Trophoblast cell (in vitro differentiated cells and primary cell): ENCODE data around the gene SELENOM.

Experiments
- DNase-seq, 2 donors: peaks; one replicate each; pipeline ENCODE4 v3.0.0-alpha.2; 2016
- H2AFZ ChIP-seq: 2 replicates; pipeline ENCODE4 v1.6.1; 2013; ENCODE audit warnings: low read length, moderate library complexity, mild to moderate bottlenecking; ENCODE audit not compliant: insufficient read depth, poor library complexity
- H2AK5ac ChIP-seq: 2 replicates; pipeline ENCODE4 v1.6.1; 2013; ENCODE audit warnings: mild to moderate bottlenecking, low read length
- H2BK120ac ChIP-seq: 2 replicates; pipeline ENCODE4 v1.6.1; 2013; ENCODE audit warnings: low read length, mild to moderate bottlenecking, moderate library complexity; ENCODE audit not compliant: insufficient read depth, poor library complexity
- H2BK12ac ChIP-seq: 2 replicates; pipeline ENCODE4 v1.6.1; 2013; ENCODE audit warnings: mild to moderate bottlenecking, low read length, moderate library complexity
- H2BK5ac ChIP-seq: 2 replicates; pipeline ENCODE4 v1.6.1; 2013; ENCODE audit warnings: low read length, low read depth, moderate library complexity, mild to moderate bottlenecking; ENCODE audit not compliant: poor library complexity
- H3K14ac ChIP-seq: 2 replicates; pipeline ENCODE4 v1.6.1; 2013; ENCODE audit warnings: mild to moderate bottlenecking, low read length
- H3K18ac ChIP-seq: 2 replicates; pipeline ENCODE4 v1.6.1; 2013; ENCODE audit warnings: mild to moderate bottlenecking, low read length
- H3K23ac ChIP-seq: 2 replicates; pipeline ENCODE4 v1.6.1; 2013; ENCODE audit warnings: low read length
- H3K27ac ChIP-seq: 2 replicates; pipeline ENCODE4 v1.5.1; 2013; ENCODE audit warnings: low read depth, mild to moderate bottlenecking, inconsistent platforms, low read length, moderate library complexity
- H3K27me3 ChIP-seq: 2 replicates; pipeline ENCODE4 v1.6.1; 2013; ENCODE audit warnings: inconsistent platforms, mild to moderate bottlenecking, low read length, moderate library complexity; ENCODE audit not compliant: insufficient read depth
- H3K36me3 ChIP-seq, 2 experiments: 1 replicate in 1 of 2; 2 replicates in 1 of 2; pipeline ENCODE4 v1.6.1; 2013; ENCODE audit warnings: low read length in 2 of 2, mild to moderate bottlenecking in 2 of 2, moderate library complexity in 1 of 2; ENCODE audit not compliant: insufficient read depth in 2 of 2, control insufficient read depth in 1 of 2
- H3K4ac ChIP-seq: 2 replicates; pipeline ENCODE4 v1.6.1; 2013; ENCODE audit warnings: low read depth, mild to moderate bottlenecking, low read length, moderate library complexity
- H3K4me1 ChIP-seq, 2 experiments: 1 replicate in 1 of 2; 2 replicates in 1 of 2; pipeline ENCODE4 v1.6.1; 2013; ENCODE audit warnings: low read length in 2 of 2, mild to moderate bottlenecking in 2 of 2, moderate library complexity in 1 of 2; ENCODE audit not compliant: insufficient read depth in 2 of 2, control insufficient read depth in 1 of 2
- H3K4me2 ChIP-seq: 2 replicates; pipeline ENCODE4 v1.6.1; 2013; ENCODE audit warnings: inconsistent platforms, mild to moderate bottlenecking, low read length, moderate library complexity
- H3K4me3 ChIP-seq: 2 replicates; pipeline ENCODE4 v1.5.1; 2013; ENCODE audit warnings: mild to moderate bottlenecking, low read depth, low read length, inconsistent platforms
- H3K79me1 ChIP-seq: one replicate; pipeline ENCODE4 v1.6.1; 2013; ENCODE audit warnings: low read length
- H3K79me2 ChIP-seq: 2 replicates; pipeline ENCODE4 v1.6.1; 2013; ENCODE audit warnings: low read length, mild to moderate bottlenecking; ENCODE audit not compliant: control insufficient read depth, insufficient read depth, poor library complexity
- H3K9ac ChIP-seq: 2 replicates; pipeline ENCODE4 v1.6.1; 2013; ENCODE audit warnings: mild to moderate bottlenecking, low read length
- H3K9me3 ChIP-seq: 2 replicates; pipeline ENCODE4 v1.6.1; 2013; ENCODE audit warnings: low read depth, mild to moderate bottlenecking, control low read depth, inconsistent platforms, low read length; ENCODE audit not compliant: insufficient read depth
- H4K12ac ChIP-seq: 2 replicates; pipeline ENCODE4 v1.6.1; 2013; ENCODE audit warnings: low read depth, mild to moderate bottlenecking, low read length, moderate library complexity
- H4K8ac ChIP-seq: 2 replicates; pipeline ENCODE4 v1.6.1; 2013; ENCODE audit warnings: low read depth, mild to moderate bottlenecking, low read length, moderate library complexity
- H4K91ac ChIP-seq: one replicate; pipeline ENCODE4 v1.6.1; 2013; ENCODE audit warnings: low read depth, mild to moderate bottlenecking, low read length, moderate library complexity
- WGBS: extraction: QIAGEN DNeasy Blood & Tissue Kit; methylation state at CpG from one replicate; pipeline ENCODE4 v1.1.7; 2013; ENCODE audit warnings: missing lambda C conversion rate; ENCODE audit not compliant: insufficient read length, insufficient coverage; ENCODE audit errors: extremely low coverage; 5-methylcytosine and 5-hydroxymethylcytosine counted together

The SELENOM gene

GRCh38 chr22:31094741-31095140 lies 12.6 kb downstream of the SELENOM start:
- H3K79me1 ChIP-seq, result no peaks in the 10 kb centered on the region
- DNase-seq, result no peak
- no peak overlapping the region for H2AK5ac ChIP-seq
- H3K14ac ChIP-seq, result no peak overlapping the region
- WGBS, result no CpG with 5 or more reads among the region's 7 CpGs
- H2BK120ac ChIP-seq, result no peak overlapping the region
- no peak overlapping the region for H4K12ac ChIP-seq
- H3K4me3 ChIP-seq, result no peak overlapping the region
- H3K9me3 ChIP-seq, result peaks cover 2% of the 10 kb centered on the region
- H3K79me2 ChIP-seq, result no peaks in the 10 kb centered on the region
- no peak overlapping the region for H3K4me2 ChIP-seq
- no peaks in the 10 kb centered on the region for H3K27me3 ChIP-seq
- H4K8ac ChIP-seq, result no peak overlapping the region
- H4K91ac ChIP-seq, result no peak overlapping the region
- H2BK5ac ChIP-seq, result no peak overlapping the region
- no peak overlapping the region for H2BK12ac ChIP-seq
- H2AFZ ChIP-seq, result no peak overlapping the region
- H3K36me3 ChIP-seq, result peaks cover 88 to 94% of the 10 kb centered on the region in 2 experiments
- H3K18ac ChIP-seq, result no peak overlapping the region
- no peaks in the 10 kb centered on the region for H3K4me1 ChIP-seq
- H3K4ac ChIP-seq, result no peak overlapping the region
- H3K23ac ChIP-seq, result no peak overlapping the region
- no peak overlapping the region for H3K27ac ChIP-seq
- no peak overlapping the region for H3K9ac ChIP-seq

DNA sequence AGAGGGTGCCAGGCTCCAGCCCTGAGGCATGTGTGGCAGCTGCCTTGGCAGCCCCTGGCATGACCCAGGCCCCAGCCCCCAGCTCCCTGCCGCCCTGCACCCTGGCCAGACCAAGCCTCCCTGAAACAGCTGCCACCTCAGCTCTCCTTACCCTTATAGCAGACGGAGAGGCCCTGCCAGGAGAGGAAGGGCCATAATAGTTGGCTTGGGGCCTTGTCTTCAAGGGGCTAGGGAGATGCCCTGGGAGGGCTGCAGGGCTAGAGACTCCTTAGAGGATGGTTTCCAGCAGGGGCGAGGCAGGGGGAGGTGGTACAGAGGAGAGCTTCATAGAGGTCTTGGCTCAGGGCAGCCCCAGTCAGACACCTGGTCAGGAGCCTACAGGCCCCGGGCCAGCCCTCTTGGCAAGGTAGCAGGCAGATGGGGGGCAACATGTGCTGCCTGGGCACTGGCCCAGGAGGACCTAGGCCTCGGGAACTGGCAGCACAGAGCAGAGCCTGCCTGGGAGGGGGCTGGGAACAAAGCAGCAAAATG lies 13.3 kb downstream of the SELENOM start:
- no peak overlapping the region for H2AK5ac ChIP-seq
- no peaks in the 10 kb centered on the region for H3K79me2 ChIP-seq
- no peak for DNase-seq

DNA sequence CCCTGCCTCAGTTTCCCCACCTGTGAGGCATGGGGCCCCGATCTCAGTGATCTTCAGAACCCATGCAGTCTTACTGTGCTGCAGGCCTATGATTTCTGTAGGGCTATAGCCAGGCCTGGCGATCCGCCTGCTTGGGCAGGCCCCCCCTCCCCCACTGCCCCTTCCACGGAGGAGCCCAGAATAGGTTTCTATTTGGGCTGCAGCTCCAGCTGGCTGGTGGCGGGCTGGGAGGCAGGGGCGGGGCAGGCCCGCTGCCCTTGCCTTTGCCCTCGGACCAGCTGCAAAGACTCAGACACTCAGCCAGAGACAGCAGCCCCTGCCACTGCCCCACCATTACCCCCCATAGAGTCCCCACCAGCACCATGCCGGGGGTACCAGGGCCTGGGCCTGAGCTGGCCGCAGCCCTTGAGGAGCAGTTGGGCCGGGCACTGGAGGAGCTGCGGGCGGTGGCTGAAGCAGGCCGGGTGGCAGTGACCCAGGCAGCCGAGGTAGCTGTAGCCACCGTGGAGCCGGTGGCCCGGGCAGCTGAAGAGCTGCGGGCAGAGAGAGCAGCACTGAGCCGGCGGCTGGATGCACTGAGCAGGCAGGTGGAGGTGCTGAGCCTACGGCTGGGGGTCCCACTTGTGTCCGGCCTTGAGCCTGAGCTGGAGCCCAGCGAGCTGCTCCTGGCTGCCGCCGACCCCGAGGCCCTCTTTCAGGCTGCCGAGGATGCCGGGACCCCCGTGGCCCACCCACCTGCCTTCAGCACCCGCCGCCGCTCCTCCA lies 14.1 kb downstream of the SELENOM start:
- no peak overlapping the region for H2AK5ac ChIP-seq
- H2AFZ ChIP-seq, result no peak overlapping the region
- H4K91ac ChIP-seq, result no peak overlapping the region
- H2BK12ac ChIP-seq, result no peak overlapping the region
- no peak for DNase-seq
- H3K14ac ChIP-seq, result no peak overlapping the region
- no peak overlapping the region for H3K4me3 ChIP-seq
- no peak overlapping the region for H3K9ac ChIP-seq
- WGBS, result no CpG with 5 or more reads among the region's 33 CpGs
- H3K36me3 ChIP-seq, result peaks cover 89 to 95% of the 10 kb centered on the region in 2 experiments
- no peak overlapping the region for H3K23ac ChIP-seq
- peaks cover 2% of the 10 kb centered on the region for H3K9me3 ChIP-seq
- no peaks in the 10 kb centered on the region for H3K79me2 ChIP-seq
- no peak overlapping the region for H2BK5ac ChIP-seq
- H3K4me2 ChIP-seq, result no peak overlapping the region
- H4K12ac ChIP-seq, result no peak overlapping the region
- H3K4ac ChIP-seq, result no peak overlapping the region
- H3K4me1 ChIP-seq, result no peaks in the 10 kb centered on the region
- H4K8ac ChIP-seq, result no peak overlapping the region
- H2BK120ac ChIP-seq, result no peak overlapping the region
- H3K18ac ChIP-seq, result no peak overlapping the region
- no peaks in the 10 kb centered on the region for H3K27me3 ChIP-seq
- H3K79me1 ChIP-seq, result no peaks in the 10 kb centered on the region
- H3K27ac ChIP-seq, result no peak overlapping the region

More for the DNA sequence above, 13.3 kb downstream of the SELENOM start:
- Histone ChIP-seq H3K79me1 (no peaks in the 10 kb centered on the region), H4K8ac (no peak overlapping the region), H2BK12ac (no peak overlapping the region), H3K4ac (no peak overlapping the region), H3K36me3 (peaks cover 88 to 94% of the 10 kb centered on the region in 2 experiments), H3K4me2 (no peak overlapping the region), H2BK5ac (no peak overlapping the region), H3K4me1 (no peaks in the 10 kb centered on the region), H3K18ac (no peak overlapping the region), H3K23ac (no peak overlapping the region), H3K14ac (no peak overlapping the region), H4K91ac (no peak overlapping the region), H3K9ac (no peak overlapping the region), H3K27ac (no peak overlapping the region), H2AFZ (no peak overlapping the region), H2BK120ac (no peak overlapping the region), H3K4me3 (no peak overlapping the region), H3K9me3 (peaks cover 2% of the 10 kb centered on the region), H3K27me3 (no peaks in the 10 kb centered on the region), H4K12ac (no peak overlapping the region)
- WGBS, result no CpG with 5 or more reads among the region's 5 CpGs

DNA sequence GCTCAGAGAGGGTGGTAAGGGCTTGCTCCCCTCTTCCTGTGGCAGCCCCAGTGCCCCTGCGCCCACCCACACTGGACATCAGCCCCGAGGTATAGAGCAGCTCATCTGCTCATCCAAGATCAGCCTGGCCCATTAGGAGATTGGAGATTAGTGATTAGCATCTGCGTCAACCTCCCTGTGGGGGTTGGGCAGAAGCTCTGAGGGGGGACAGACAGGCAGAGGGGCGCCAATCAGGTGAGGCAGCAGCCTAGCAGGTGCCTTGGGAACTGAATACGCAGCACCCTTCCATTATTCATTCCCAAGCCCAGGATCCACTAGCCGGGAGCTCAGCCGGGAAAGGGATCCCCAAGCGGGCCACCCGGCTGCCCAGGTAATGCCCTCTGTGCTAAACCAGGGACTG lies 15.2 kb downstream of the SELENOM start:
- H3K27ac ChIP-seq, result no peak overlapping the region
- H2AFZ ChIP-seq, result no peak overlapping the region
- no peak for DNase-seq
- no peaks in the 10 kb centered on the region for H3K79me1 ChIP-seq
- H2BK5ac ChIP-seq, result no peak overlapping the region
- H3K4me3 ChIP-seq, result no peak overlapping the region
- no peak overlapping the region for H2AK5ac ChIP-seq
- H3K23ac ChIP-seq, result no peak overlapping the region
- WGBS, result no CpG with 5 or more reads among the region's 9 CpGs
- no peak overlapping the region for H3K14ac ChIP-seq
- no peak overlapping the region for H3K18ac ChIP-seq
- H3K36me3 ChIP-seq, result peaks cover 94 to 98% of the 10 kb centered on the region in 2 experiments
- no peak overlapping the region for H4K91ac ChIP-seq
- no peaks in the 10 kb centered on the region for H3K4me1 ChIP-seq
- H4K12ac ChIP-seq, result no peak overlapping the region
- H3K79me2 ChIP-seq, result no peaks in the 10 kb centered on the region
- H3K27me3 ChIP-seq, result no peaks in the 10 kb centered on the region
- H3K4me2 ChIP-seq, result no peak overlapping the region
- H4K8ac ChIP-seq, result no peak overlapping the region
- H3K9ac ChIP-seq, result no peak overlapping the region
- no peak overlapping the region for H3K4ac ChIP-seq
- H2BK120ac ChIP-seq, result no peak overlapping the region
- H2BK12ac ChIP-seq, result no peak overlapping the region
- H3K9me3 ChIP-seq, result peaks cover 5% of the 10 kb centered on the region
